Spleen (tissue), 7 donors: ENCODE results near the gene CCND2.

ENCODE experiments used
- POLR2A ChIP-seq, 3 donors: fragments of 450-650 bp; IDR thresholded peaks; one replicate each; pipeline ENCODE4 v1.5.1; 2017; ENCODE audit warnings: antibody characterized with exemption in 3 of 3, mild to moderate bottlenecking in 1 of 3
- TF ChIP-seq, protein P1 (sequence below), 11 experiments: fragments of 200-600 bp in 7 of 11; fragments of 450-650 bp in 4 of 11; sonication (generic) in 4 of 11; IDR thresholded peaks in 8 of 11; conservative IDR thresholded peaks in 3 of 11; 1 replicate in 7 of 11; 2 replicates in 4 of 11; pipeline versions ENCODE4 v1.4.0 to v1.8.0; 2016 to 2021; ENCODE audit warnings: antibody characterized with exemption in 11 of 11, inconsistent platforms in 4 of 11, mild to moderate bottlenecking in 1 of 11
- donor health status: DM: no; HTN: no; CAD: no; lungs with moderate emphysema.
- donor health status: DM: no; HTN: no; CAD: no.
- donor health status: DM: no; HTN: no; CAD: no.

DNA sequence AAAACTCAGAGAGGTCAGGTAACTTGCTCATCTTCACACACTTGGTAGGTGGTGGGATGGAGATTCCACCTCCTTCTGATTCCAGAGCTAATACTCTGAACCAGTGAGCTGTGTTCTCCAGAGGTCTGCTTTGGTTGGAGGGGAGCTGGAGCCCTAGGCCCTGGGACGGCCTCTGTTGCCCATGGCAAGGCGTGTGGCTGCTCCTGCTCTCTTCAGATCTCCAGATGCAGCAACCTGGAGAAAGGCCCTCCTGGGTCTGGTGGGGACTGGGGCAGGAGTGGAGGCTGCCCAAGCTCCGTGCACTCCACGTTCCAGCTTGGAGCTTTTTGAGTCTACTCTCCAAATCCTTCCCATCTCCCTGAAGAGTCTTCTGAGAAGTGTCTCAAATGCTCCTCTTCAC lies 10.7 kb downstream of the CCND2 start:
- TF ChIP-seq POLR2A (IDR thresholded peaks at IDR 0.05) = no peak
- TF ChIP-seq, protein P1, sequence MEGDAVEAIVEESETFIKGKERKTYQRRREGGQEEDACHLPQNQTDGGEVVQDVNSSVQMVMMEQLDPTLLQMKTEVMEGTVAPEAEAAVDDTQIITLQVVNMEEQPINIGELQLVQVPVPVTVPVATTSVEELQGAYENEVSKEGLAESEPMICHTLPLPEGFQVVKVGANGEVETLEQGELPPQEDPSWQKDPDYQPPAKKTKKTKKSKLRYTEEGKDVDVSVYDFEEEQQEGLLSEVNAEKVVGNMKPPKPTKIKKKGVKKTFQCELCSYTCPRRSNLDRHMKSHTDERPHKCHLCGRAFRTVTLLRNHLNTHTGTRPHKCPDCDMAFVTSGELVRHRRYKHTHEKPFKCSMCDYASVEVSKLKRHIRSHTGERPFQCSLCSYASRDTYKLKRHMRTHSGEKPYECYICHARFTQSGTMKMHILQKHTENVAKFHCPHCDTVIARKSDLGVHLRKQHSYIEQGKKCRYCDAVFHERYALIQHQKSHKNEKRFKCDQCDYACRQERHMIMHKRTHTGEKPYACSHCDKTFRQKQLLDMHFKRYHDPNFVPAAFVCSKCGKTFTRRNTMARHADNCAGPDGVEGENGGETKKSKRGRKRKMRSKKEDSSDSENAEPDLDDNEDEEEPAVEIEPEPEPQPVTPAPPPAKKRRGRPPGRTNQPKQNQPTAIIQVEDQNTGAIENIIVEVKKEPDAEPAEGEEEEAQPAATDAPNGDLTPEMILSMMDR (IDR thresholded peaks at IDR 0.05 in 8 of 11, conservative IDR thresholded peaks at IDR 0.05 in 3 of 11) = no peak
